HG03159 (cell line): ENCODE results near the gene REV3L.
"Not testable (repeated sequence)": the region's sequence is repeated elsewhere in the genome, so short reads cannot be mapped to it uniquely, and the experiment has no call there.

Source experiments
- ATAC-seq: cut with Tn5 transposase; IDR thresholded peaks from one replicate; pipeline ENCODE4 v1.9.1; 2021; ENCODE audit warnings: mild to moderate bottlenecking, moderate library complexity; ENCODE audit not compliant: unreplicated experiment

REV3L gene, protein sequence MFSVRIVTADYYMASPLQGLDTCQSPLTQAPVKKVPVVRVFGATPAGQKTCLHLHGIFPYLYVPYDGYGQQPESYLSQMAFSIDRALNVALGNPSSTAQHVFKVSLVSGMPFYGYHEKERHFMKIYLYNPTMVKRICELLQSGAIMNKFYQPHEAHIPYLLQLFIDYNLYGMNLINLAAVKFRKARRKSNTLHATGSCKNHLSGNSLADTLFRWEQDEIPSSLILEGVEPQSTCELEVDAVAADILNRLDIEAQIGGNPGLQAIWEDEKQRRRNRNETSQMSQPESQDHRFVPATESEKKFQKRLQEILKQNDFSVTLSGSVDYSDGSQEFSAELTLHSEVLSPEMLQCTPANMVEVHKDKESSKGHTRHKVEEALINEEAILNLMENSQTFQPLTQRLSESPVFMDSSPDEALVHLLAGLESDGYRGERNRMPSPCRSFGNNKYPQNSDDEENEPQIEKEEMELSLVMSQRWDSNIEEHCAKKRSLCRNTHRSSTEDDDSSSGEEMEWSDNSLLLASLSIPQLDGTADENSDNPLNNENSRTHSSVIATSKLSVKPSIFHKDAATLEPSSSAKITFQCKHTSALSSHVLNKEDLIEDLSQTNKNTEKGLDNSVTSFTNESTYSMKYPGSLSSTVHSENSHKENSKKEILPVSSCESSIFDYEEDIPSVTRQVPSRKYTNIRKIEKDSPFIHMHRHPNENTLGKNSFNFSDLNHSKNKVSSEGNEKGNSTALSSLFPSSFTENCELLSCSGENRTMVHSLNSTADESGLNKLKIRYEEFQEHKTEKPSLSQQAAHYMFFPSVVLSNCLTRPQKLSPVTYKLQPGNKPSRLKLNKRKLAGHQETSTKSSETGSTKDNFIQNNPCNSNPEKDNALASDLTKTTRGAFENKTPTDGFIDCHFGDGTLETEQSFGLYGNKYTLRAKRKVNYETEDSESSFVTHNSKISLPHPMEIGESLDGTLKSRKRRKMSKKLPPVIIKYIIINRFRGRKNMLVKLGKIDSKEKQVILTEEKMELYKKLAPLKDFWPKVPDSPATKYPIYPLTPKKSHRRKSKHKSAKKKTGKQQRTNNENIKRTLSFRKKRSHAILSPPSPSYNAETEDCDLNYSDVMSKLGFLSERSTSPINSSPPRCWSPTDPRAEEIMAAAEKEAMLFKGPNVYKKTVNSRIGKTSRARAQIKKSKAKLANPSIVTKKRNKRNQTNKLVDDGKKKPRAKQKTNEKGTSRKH (N-terminal part only)

DNA sequence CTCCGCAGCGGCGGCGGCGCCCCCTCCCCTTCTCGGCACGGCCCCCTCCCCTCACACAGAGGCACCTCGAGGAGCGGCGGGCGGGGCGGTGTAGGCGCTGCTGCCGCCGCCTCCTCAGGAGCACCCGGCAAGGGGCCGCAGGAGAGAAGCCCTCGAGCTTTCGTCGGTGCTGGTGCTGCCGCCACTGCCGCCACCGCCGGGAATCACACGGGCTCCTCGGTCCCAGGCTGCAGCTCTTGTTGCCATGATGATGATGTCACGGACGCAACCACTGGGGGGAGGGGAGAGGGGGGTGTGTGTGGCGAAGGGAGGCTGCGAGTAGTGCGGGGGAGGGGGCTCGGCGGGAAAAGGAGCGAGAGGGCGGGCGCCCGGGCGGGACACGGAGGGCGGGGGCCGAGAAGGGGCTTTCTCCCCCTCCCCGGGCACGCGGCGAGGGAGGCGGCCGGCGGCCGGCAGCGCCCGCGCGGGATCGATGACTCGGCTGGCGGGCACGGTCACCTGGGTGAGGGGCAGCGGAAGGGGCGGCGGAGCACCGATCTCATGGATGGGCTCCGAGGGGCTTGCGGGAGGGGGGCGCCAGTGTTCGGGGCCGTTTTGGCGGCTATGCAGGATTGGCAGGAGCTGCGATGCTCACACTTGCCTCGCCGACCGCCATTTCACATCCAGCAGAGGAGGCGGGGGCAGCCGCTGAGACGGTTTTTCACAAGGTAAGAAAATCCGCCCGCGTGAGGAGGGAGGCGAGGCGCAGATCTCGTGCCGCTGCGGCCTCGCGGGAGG, at the start of gene REV3L:
REV3L (minus strand) TSS at position 260 of the 777 bp plus-strand sequence. CDS start 330 bp downstream, outside the sequence.
- peak; percentile 32 for ATAC-seq

DNA sequence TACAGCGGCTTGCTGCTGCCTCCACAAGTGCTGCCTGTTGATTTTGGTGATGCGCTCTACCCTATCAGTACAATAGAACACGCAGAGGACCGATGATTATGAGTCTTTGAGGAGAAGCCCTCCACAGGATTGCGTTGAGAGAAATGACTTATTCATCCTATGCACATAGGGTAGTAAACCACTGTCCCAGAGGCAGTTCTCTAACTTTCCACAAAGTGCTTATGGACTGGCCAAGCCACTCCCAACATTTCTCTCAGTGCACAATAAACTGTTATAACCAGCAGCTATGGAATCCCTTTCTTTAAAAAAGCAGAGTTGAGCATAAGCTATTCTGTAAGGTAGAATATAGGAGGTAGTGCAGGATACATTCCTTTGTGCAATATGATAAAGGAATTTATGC, 48.2 kb upstream of the REV3L start:
- no peak for ATAC-seq

DNA sequence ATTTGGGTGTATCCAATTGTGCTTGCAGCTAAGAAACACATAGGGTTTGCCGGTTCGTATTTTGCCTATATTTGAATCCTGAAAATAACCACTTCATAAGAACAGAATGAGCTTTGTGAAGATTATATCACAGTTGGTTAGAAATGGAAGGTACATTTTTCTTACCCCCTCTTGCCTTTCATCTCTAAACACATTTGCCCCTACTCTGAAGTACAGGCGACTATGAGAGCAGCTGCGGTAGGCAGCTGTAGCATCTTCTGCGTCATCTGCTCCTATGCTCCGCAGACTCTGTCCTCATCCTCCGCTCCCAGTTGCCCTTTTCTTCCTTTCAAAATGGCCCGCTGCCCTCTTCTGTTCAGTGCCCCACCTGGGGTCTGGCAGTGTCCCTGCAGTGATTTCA, 47.6 kb upstream of the REV3L start:
- ATAC-seq, result no peak

DNA sequence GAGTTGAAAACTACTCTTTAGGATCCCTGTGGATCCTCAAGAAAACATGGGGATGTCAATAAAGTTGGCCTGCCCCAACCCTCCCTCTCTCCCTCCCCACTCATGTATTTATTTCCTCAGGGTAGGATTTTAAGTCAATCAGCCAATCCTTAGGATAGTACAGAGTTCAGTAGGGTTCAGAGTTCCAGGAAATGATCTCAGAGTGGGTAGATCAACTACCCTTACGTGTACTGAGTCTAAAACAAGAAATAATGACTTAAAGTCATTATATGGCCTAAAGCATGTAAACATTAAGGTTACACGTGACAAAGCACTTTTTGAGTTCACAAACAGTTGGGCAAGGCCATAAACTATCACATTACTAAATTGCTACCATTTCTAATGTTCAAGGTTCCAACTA, 47.2 kb upstream of the REV3L start:
- ATAC-seq, result no peak

DNA sequence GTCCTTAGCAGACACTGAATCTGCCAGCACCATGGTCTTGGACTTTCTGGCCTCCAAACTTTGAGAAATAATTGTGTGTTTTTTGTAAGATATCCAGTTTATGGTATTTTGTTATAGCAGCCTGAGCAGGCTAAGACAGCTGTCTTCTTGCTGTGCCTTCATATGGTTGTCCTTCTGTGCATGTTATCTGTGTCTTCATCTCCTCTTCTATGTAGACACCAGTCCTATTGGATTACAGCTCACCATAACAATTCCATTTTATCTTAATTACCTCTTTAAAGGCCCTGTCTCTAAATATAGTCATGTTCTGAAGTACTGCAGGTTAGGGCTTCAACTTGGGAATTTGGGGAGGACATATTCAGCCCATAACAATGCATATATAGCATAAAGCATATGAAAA, 44.3 kb upstream of the REV3L start:
- ATAC-seq, result no peak

DNA sequence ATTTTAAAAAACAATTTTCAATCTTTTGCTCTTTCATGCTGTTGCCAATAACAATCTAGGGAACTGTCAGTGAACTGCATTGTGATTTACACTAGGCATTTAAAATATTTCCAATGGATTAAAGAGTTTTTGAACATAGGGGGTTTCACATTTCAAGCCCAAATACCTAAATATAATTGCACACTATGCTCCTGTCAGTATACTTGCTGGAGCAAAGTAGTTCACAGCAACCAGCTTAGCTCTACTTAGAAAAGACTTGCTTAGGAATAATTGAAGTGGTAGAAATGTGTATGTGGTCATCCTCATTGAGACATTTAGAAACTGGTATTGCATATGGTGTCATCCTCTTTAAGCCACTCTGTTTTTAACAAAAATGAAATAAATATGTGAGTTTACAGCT, 41.7 kb upstream of the REV3L start:
- ATAC-seq, result no peak

DNA sequence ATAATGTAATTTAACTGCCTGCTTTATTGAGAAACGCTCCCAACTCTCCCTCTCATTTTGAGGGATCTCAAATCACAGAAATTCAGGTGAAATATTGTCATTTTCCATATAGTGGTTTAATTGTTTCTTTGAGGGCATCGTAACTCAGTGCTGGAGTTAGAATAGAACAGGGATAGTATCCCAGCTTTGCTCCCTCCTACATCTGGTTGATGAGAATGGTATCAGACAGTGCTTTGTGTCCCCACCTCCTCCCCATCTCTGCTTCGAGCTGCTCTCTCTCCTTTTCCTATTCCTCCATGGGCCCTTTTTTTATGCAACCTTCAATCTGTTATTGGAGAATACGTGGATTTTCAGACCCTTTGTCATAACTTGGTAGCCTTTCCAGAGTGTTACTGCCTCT, 41.2 kb upstream of the REV3L start:
- ATAC-seq, result no peak

DNA sequence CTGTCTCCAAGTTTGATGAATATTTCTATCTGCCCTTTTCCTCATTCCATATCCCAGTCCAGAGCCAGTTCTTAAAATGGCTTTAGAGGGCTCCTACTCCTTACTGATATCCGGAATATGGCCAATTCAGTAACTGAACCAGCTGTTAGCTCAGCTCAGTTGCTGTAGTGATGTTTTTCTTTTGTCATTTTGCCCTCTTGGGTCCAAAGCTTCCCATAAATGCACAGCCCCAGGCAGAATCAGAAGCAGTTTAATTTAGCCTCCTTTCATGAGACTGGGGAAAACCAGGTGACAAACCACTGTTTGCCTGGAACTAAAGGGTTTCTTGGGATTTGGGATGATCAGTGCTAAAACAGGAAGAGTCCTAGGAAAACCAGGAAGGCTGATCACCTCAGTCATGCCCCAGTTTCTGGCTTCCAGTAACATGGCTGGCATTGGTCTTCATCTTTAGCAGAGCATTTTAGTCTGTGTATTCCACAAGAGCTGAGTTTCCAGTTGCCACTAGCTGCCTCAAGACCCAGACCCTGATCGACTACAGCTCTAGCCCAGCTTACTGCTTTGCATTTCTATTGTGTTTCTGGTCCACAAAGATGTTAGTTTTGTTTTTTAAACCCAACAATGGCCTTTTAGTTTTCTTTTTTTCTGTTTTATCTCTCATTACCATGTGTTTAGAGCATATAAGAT, 40.6 kb upstream of the REV3L start:
- no peak for ATAC-seq

DNA sequence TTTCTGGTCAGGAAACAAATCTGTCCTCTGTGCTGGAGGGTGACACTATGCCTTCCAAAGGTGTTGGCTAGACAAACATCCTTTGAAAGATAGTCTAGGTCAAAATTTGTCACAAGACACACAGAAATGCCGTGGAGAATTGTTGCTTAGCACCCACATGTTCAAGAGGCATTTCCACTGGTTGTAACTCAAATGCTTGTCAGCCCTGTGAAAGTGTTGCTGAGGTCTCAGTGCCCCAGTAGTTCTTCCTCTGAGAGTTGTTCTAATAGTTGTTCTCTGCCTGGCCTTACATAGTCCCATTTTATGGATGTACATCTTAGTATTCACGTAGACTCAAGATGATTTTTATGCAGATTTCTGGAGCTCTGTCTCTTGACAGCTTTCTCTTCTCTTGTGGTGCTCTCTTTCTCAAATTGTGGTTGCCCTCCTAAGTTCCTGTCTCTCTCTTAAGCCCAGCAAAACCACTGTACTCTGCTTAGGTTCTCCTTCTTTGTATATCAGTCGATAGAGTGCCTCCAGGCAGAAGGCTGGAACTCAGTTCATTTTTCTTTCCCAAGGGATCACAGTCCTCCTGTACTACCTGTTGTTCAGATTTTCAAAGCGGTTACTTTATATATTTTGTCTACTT, 39.5 kb upstream of the REV3L start:
- no peak for ATAC-seq

DNA sequence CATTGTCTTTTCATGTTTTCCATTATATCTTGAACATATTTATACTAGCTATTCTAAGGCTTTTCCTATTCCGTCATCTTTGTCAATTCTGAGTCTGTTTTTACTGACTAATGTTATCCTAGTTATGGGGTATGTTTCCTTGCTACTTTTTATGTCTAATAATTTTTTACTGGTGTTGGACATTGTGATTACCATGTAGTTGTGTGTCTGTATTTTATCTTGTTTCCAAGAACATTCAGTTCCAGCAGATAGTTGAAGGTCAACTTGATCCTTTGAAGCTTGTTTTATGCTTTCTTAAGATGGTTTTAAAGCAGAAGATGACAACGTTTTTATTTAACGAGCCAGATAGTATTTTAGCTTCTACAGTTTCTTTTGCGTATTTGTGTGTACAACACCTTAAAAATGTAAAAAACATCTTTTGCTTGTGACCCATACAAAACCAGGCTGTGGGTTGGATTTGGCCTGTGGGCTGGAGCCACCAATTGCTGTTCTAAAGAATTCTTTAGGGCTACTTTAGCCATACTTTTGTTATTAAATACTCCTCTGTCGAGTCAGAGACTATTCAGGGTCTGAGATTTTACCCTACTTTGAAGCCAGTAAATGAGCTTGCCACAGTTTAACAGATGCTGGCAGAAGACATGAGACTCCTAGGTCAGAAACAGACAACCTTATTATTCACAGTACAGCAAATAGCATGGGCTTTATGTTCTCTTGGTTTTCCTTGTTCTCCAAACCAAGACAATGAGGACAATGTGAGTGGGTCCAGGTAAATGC, 38.7 kb upstream of the REV3L start:
- ATAC-seq, result no peak

DNA sequence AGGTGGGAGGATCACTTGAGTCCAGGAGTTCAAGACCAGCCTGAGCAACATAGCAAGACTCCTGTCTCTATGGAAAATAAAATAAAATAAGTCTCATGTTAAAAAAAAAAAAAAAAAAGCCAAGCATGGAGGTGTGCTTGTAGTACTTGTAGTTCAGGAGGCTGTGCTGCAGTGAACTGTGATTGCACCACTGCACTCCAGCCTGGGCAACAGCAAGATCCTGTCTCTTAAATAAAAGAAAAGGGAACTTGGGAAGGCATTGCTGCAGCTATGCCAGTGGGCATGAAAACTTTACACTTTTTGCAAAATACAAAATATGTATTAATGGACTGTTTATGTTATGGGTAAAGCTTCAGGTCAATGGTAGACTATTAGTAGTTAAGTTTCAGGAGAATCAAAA, 37.5 kb upstream of the REV3L start:
- ATAC-seq, result no peak

DNA sequence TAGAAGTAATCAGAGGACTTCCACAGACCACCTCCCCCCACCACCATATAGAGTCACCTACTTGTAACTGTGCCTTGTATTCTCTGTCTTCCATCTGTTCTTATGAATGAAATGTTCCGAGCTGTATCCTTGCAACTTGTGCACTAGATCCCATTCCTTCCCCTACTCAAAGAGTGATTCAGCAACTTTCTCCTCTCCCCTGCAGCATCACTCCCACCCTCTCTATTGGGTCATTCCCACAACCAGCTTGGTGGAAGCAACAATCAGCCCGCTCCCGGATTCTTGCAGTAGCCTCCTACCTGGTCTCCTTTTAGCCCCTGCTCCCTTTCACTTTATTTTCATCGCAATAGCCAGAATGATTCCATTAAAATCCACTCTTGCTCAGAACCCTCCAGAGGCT, 34.9 kb upstream of the REV3L start:
- ATAC-seq, result no peak

DNA sequence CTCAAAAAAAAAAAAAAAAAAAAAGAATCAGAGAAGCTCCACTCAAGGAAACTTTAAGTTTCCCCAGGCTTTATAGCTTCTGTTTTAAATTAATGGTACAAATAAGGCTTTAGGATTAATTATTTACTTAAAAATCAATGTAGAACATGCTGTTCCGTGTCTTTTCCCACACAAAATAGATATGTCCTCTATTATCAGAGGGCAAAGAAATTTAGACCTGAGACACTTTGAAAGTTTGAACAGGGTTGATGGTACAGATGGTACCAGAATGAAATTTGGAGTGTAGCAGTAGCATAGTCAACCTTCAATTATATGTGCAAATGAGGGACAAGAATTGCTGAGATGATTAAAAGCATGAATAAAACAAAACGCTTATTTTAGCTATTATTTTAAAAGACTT, 32.2 kb upstream of the REV3L start:
- no peak for ATAC-seq

DNA sequence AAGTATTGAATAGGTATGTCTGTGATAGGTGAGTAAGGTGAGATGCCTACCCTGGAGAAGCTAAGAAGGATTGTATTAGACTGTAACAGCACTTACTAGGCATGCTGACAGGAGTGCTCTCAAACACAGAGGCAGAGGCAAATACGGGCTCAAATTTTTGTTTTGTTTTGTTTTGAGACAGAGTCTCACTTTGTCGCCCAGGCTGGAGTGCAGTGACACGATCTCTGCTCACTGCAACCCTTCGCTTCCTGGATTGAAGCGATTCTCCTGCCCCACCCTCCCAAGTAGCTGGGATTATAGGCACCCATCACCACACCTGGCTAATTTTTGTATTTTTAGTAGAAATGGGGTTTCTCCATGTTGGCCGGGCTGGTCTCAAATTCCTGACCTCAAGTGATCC, 31.5 kb upstream of the REV3L start:
- ATAC-seq, result not testable (repeated sequence)

DNA sequence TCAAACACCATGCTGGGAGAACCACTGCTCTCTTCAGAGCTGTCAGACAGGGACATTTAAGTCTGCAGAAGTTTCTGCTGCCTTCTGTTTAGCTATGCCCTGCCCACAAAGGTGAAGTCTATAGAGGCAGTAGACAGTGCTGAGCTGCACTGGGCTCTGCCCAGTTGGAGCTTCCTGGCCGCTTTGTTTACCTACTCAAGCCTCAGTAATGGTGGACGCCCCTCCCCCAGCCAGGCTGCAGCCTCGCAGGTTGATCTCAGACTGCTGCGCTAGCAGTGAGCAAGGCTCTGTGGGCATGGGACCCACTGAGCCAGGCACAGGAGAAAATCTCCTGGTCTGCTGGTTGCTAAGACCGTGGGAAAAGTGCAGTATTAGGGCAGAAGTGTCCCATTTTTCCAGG, 24.2 kb upstream of the REV3L start:
- ATAC-seq, result not testable (repeated sequence)

DNA sequence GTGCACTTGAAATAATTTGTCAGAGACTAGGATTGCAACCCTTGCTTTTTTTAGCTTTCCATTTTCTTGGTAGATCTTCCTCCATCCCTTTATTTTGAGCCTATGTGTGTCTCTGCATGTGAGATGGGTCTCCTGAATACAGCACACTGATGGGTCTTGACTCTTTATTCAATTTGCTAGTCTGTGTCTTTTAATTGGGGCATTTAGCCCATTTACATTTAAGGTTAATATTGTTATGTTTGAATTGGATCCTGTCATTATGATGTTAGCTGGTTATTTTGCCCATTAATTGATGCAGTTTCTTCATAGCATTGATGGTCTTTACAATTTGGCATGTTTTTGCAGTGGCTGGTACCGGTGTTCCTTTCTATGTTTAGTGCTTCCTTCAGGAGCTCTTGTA, 22.5 kb upstream of the REV3L start:
- not testable (repeated sequence) for ATAC-seq

DNA sequence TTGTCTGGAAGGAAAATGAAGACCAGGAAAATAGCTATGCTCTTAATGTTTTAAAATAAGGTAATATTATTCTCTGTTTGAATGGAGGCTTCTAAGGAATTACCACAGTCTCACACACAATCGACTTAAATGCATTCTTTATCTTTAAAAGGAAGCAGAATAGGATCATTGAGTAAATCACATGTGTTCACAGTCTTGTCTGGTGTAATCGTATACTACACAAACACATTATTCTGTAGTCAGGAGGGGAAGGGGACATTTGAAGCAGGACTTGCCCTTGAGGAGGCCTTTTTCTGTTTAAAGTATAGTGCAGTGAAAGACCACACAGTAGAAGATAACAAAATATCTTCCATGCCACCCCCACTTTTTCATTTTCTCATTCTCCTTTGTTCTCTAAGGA, 20.6 kb upstream of the REV3L start:
- ATAC-seq, result no peak

DNA sequence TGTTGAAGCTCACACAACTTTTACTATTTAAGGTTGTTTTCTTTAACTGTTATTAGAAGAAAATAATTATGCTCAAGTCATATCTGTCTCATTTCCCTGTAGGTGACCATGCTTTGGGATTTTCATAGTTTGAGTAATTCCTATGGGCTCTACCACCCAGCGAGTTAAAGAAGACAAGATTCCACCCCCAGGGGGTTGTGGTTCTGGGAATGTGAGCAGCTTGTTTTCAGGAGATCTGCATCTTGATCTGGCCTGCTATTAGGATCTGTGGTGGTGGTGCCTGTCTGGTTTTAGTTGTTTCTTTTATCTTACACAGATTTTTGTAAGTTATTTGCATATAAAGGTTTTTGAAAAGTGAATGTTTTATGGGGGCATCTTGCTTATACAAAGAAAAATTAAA, 20.2 kb upstream of the REV3L start:
- no peak for ATAC-seq

DNA sequence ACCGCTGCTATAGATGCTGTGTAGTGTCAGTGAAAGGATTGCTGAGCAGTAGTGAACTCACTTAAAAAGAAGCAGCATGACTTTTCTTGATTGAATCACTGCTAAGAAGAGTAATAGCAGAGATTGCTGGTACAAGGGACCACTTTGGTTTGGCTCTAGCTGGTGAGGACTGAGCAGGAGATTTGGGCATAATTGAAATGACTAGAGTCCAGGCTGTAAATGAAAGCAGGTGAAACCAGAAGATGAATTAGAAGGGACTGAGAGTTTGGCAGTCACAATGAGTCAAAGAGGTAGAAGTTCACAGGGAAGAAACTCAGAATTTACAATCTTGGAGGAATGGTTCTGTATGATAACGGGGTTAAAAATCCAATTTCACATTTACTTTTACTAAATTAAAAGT, 19.1 kb upstream of the REV3L start:
- ATAC-seq, result no peak
